Activated CD4-positive, alpha-beta T cell treated with anti-CD3 and anti-CD28 coated beads, Interleukin-2, amount 10 ng/mL, durations not matched to agents 7 days and 5 days (primary cell): ENCODE results near the gene TNFRSF1B. TPM values are rescaled to one million over a fixed set of nuclear protein-coding genes. Genes with fewer than 3 reads are reported as not detected.
A peak's percentile ranks its signal among the peaks of the same experiment; 100 is the strongest.

Experiments used
- CTCF ChIA-PET: fragments of 350-600 bp; sonication (Branson Sonifier 250); formaldehyde crosslinking; loops from one replicate; lab custom pipeline; 2021; ENCODE audit warnings: antibody characterized with exemption; lab: Charles Lee
- POLR2A ChIA-PET: fragments of 350-600 bp; sonication (Branson Sonifier 250); formaldehyde crosslinking; loops from one replicate; lab custom pipeline; 2021; ENCODE audit warnings: antibody characterized with exemption; lab: Charles Lee
- DNase-seq: peaks from one replicate; pipeline ENCODE4 v3.0.0-alpha.2; 2020
- H3K27ac Mint-ChIP-seq: one replicate; pipeline ENCODE4 v1.8.0; 2021; ENCODE audit warnings: mild to moderate bottlenecking, moderate library complexity, mixed read lengths
- H3K27me3 Mint-ChIP-seq: one replicate; pipeline ENCODE4 v1.8.0; 2021; ENCODE audit warnings: mixed read lengths
- H3K36me3 Mint-ChIP-seq: one replicate; pipeline ENCODE4 v1.8.0; 2021; ENCODE audit warnings: low read depth, mixed read lengths
- H3K4me1 Mint-ChIP-seq: one replicate; pipeline ENCODE4 v1.8.0; 2021; ENCODE audit warnings: mixed read lengths
- H3K4me3 Mint-ChIP-seq: one replicate; pipeline ENCODE4 v1.8.0; 2021; ENCODE audit warnings: mild to moderate bottlenecking, moderate library complexity, mixed read lengths
- H3K9me3 Mint-ChIP-seq: one replicate; pipeline ENCODE4 v1.8.0; 2021; ENCODE audit warnings: mixed read lengths
- total RNA-seq, 2 experiments: library from RNA; stranded (reverse); gene quantifications; one replicate each; pipeline ENCODE4 v1.2.3, GENCODE V29; 2021

TNFRSF1B gene
- total RNA-seq, 2 experiments from 2014 or later, result 167 to 190 TPM

DNA sequence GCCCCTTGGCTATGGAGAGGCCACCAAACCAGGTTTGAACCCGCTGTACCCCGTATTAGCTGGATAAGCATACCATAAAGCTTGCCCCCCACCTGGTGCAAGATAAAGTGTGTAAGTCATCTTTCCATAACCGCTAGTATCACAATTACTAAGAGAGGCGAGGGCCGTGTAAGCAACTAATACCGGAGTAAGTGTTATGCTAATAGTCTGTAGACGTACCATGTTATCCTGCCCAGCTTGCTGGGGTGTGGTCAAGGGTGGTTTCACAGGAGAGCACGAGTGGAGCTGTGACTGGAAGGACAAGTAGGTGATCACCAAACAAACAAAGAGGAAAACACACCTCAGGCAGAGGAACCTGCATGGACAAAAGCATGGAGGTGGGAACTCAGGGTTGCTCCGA, 3.6 kb upstream of the TNFRSF1B start:
- CTCF ChIA-PET, result interaction anchor here (2.1 kb wide), 2 partner anchors 10 to 13 kb away, joined by 5 to 18 read pairs; no protein-coding TSS in a partner anchor
- POLR2A ChIA-PET, result no interaction called here
- H3K4me1 Mint-ChIP-seq, result peaks cover 78% of the 10 kb centered on the region

DNA sequence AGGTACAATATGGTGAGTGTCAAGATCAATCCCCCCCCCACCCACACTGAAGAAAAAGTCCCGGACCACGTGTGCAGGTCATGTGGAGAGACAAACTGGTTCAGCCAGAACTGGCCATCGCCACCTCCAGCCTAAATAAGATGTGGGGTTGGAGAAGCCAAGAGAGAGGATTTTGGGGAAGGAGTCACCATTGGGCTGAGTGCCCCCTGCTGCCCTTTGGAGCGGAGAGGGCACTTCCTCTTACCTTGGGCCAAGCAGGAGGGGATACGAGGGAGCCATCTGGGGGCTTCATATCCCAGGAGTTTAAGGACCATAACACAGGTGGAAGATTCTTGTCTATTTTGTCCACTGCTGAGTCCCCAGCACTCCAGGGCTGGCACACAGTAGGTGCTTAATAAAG, 2.6 kb upstream of the TNFRSF1B start:
- peaks cover 79% of the 10 kb centered on the region for H3K4me1 Mint-ChIP-seq
- H3K27me3 Mint-ChIP-seq, result no peaks in the 10 kb centered on the region
- POLR2A ChIA-PET, result no interaction called here
- peaks cover 2% of the 10 kb centered on the region for H3K9me3 Mint-ChIP-seq
- H3K27ac Mint-ChIP-seq, result peak overlapping the region; percentile 95
- no peak for DNase-seq
- CTCF ChIA-PET, result interaction anchor here (1.2 kb wide), 1 partner anchor 16 kb away, joined by 5 read pairs; no protein-coding TSS in a partner anchor
- H3K4me3 Mint-ChIP-seq, result no peak overlapping the region
- peaks cover 18% of the 10 kb centered on the region for H3K36me3 Mint-ChIP-seq

More for the DNA sequence above, 3.6 kb upstream of the TNFRSF1B start:
- Mint-ChIP-seq H3K9me3 (peaks cover 2% of the 10 kb centered on the region), H3K27me3 (no peaks in the 10 kb centered on the region), H3K27ac (peak overlapping the region; percentile 95), H3K4me3 (no peak overlapping the region), H3K36me3 (peaks cover 9% of the 10 kb centered on the region)
- no peak for DNase-seq

- H3K27me3 Mint-ChIP-seq, result no peaks in the 10 kb centered on the region
- H3K4me3 Mint-ChIP-seq, result no peak overlapping the region
- peaks cover 83% of the 10 kb centered on the region for H3K4me1 Mint-ChIP-seq
- ChIA-PET POLR2A (no interaction called here), CTCF (interaction anchor here (0.6 to 1.9 kb wide), 3 partner anchors 8 to 44 kb away, joined by 3 to 6 read pairs (median 5); no protein-coding TSS in a partner anchor)
- H3K36me3 Mint-ChIP-seq, result peaks cover 24% of the 10 kb centered on the region
- no peaks in the 10 kb centered on the region for H3K9me3 Mint-ChIP-seq
- no peak overlapping the region for H3K27ac Mint-ChIP-seq
- DNase-seq, result no peak
Measured at GRCh38 chr1:12165342-12165741, 1.4 kb upstream of the TNFRSF1B start.

DNA sequence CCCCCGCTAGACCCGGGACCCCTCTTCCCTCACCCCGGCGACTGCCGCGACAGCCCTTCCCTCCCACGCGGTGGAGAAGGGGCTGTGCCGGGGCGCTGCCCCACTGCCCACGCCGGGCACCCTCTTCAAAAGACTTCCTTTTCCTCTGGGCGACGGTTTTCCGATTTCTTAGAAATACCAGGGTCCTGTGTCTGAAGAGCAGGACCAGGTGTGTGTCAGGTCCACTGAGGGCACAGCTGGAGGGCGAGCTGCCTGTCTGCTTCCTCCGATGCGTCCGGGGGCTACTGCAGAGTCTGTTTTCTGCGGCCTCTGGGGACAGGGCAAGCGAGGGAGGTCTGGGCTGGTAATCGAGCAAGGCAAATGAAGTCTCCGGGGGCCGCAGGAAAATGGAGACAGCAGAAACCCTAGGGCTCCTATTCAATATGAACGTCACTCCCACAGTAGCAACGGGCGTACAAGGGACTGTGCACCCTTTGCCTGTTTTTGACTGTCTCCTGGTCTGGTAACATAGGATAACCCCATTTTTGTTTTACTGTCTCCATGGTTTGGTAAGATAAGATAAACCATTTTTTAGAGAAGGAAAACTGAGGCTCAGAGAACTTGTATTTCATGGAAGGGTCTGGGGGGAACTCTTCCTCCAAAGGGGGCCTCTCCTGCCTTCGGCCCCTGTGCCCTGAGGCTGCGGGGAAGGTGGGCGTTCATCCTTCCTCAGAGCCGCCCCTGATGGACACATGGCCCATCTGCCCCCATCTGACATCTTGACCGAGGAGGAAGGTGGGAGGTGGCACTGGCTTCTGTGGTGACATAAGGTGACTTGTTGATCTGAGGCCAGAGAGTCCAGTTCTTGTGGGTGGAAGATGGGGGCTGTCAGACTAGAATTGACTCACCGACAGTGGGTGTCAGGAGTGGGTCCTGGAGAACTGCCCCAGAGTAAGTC, 970 bp downstream of the TNFRSF1B start:
- DNase-seq, result no peak

GRCh38 chr1:12168451-12169160, 1.8 kb downstream of the TNFRSF1B start:
- CTCF ChIA-PET, result interaction anchor here (1.4 to 3.0 kb wide), 2 partner anchors 9 to 17 kb away, joined by 3 to 15 read pairs; no protein-coding TSS in a partner anchor
- peaks cover 79% of the 10 kb centered on the region for H3K4me1 Mint-ChIP-seq
- peak overlapping the region; percentile 99 for H3K4me3 Mint-ChIP-seq
- H3K9me3 Mint-ChIP-seq, result no peaks in the 10 kb centered on the region
- H3K27ac Mint-ChIP-seq, result peak overlapping the region; percentile 95
- POLR2A ChIA-PET, result no interaction called here
- H3K36me3 Mint-ChIP-seq, result peaks cover 42% of the 10 kb centered on the region
- no peaks in the 10 kb centered on the region for H3K27me3 Mint-ChIP-seq
- DNase-seq, result no peak

More for the DNA sequence above, 970 bp downstream of the TNFRSF1B start:
- H3K27me3 Mint-ChIP-seq, result no peaks in the 10 kb centered on the region
- H3K9me3 Mint-ChIP-seq, result no peaks in the 10 kb centered on the region
- peaks cover 79% of the 10 kb centered on the region for H3K4me1 Mint-ChIP-seq
- peak overlapping the region; percentile 95 for H3K27ac Mint-ChIP-seq
- peaks cover 41% of the 10 kb centered on the region for H3K36me3 Mint-ChIP-seq
- peak overlapping the region; percentile 99 for H3K4me3 Mint-ChIP-seq
- ChIA-PET POLR2A (no interaction called here), CTCF (interaction anchor here (3.0 kb wide), 1 partner anchor 10 kb away, joined by 15 read pairs; no protein-coding TSS in a partner anchor)

GRCh38 chr1:12169442-12170135, 2.8 kb downstream of the TNFRSF1B start:
- peak overlapping the region; percentile 99 for H3K4me3 Mint-ChIP-seq
- no peak for DNase-seq
- H3K4me1 Mint-ChIP-seq, result peaks cover 80% of the 10 kb centered on the region
- no peaks in the 10 kb centered on the region for H3K9me3 Mint-ChIP-seq
- H3K27me3 Mint-ChIP-seq, result no peaks in the 10 kb centered on the region
- H3K36me3 Mint-ChIP-seq, result peaks cover 44% of the 10 kb centered on the region
- CTCF ChIA-PET, result interaction anchor here (1.4 to 3.0 kb wide), 3 partner anchors 8 to 18 kb away, joined by 3 to 15 read pairs (median 5); no protein-coding TSS in a partner anchor
- POLR2A ChIA-PET, result no interaction called here
- peak overlapping the region; percentile 78 for H3K27ac Mint-ChIP-seq

GRCh38 chr1:12170263-12170671, 3.5 kb downstream of the TNFRSF1B start:
- H3K9me3 Mint-ChIP-seq, result no peaks in the 10 kb centered on the region
- H3K36me3 Mint-ChIP-seq, result peaks cover 46% of the 10 kb centered on the region
- no peak for DNase-seq
- H3K27ac Mint-ChIP-seq, result peak overlapping the region; percentile 78
- CTCF ChIA-PET, result interaction anchor here (0.6 to 1.4 kb wide), 3 partner anchors 13 to 28 kb away, joined by 3 to 5 read pairs (median 3); no protein-coding TSS in a partner anchor
- no peaks in the 10 kb centered on the region for H3K27me3 Mint-ChIP-seq
- POLR2A ChIA-PET, result no interaction called here
- peak overlapping the region; percentile 99 for H3K4me3 Mint-ChIP-seq
- H3K4me1 Mint-ChIP-seq, result peaks cover 81% of the 10 kb centered on the region

DNA sequence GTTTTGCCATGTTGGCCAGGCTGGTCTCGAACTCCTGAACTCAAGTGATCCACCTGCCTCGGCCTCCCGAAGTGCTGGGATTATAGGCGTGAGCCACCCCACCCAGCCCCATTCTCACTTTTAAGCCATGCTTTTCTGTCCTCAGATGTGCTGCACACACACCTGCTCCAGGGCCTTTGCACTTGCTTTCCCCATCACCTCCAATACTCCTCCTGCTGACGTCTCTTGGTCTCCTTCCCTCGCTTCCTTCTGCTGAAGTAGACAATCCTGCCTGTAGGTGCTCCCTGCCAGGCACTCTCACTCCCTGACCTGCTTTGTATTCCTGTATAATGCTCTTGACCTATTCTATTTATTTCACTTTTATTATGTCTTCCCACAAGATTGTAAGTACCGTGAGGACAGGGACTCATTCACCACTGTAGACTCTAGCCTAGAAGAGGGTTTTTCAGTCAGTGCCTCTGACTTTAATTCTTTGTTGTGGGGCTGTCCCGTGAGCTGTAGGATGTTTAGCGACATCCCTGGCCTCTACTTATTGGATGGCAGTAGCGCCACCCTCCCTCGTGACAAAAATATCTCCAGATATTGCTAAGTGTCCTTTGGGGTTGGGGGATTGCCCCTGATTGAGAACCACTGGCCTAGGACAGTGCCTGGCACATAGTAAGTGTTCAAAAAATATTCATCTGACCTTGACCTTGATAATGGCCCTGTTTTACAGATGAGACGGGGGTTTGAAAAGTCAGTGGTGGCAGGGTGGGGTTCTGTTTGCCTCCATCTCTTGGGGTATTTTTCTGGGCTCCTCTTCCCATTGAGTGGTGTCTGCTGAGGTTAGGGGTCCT, 4.6 kb downstream of the TNFRSF1B start:
- H3K27ac Mint-ChIP-seq, result peak overlapping the region; percentile 97
- no peaks in the 10 kb centered on the region for H3K27me3 Mint-ChIP-seq
- CTCF ChIA-PET, result interaction anchor here (0.6 to 1.7 kb wide), 4 partner anchors 10 to 29 kb away, joined by 3 to 6 read pairs (median 4); no protein-coding TSS in a partner anchor
- POLR2A ChIA-PET, result no interaction called here
- H3K36me3 Mint-ChIP-seq, result peaks cover 55% of the 10 kb centered on the region
- peaks cover 87% of the 10 kb centered on the region for H3K4me1 Mint-ChIP-seq
- no peak for DNase-seq
- H3K4me3 Mint-ChIP-seq, result peak overlapping the region; percentile 64
- H3K9me3 Mint-ChIP-seq, result no peaks in the 10 kb centered on the region

GRCh38 chr1:12172042-12172851, 5.5 kb downstream of the TNFRSF1B start:
- H3K4me1 Mint-ChIP-seq, result peaks cover 91% of the 10 kb centered on the region
- ChIA-PET CTCF (interaction anchor here (1.7 kb wide), 1 partner anchor 10 kb away, joined by 6 read pairs; no protein-coding TSS in a partner anchor), POLR2A (no interaction called here)
- no peaks in the 10 kb centered on the region for H3K27me3 Mint-ChIP-seq
- H3K36me3 Mint-ChIP-seq, result peaks cover 61% of the 10 kb centered on the region
- peak overlapping the region; percentile 64 for H3K4me3 Mint-ChIP-seq
- no peak for DNase-seq
- H3K27ac Mint-ChIP-seq, result peak overlapping the region; percentile 97
- no peaks in the 10 kb centered on the region for H3K9me3 Mint-ChIP-seq

GRCh38 chr1:12173041-12173509, 6.3 kb downstream of the TNFRSF1B start:
- Mint-ChIP-seq H3K4me3 (peak overlapping the region; percentile 72), H3K4me1 (peaks cover 93% of the 10 kb centered on the region), H3K36me3 (peaks cover 56% of the 10 kb centered on the region), H3K9me3 (no peaks in the 10 kb centered on the region), H3K27ac (peak overlapping the region; percentile 97), H3K27me3 (no peaks in the 10 kb centered on the region)
- POLR2A ChIA-PET, result no interaction called here
- no peak for DNase-seq
- CTCF ChIA-PET, result interaction anchor here (0.8 to 1.7 kb wide), 3 partner anchors 11 to 48 kb away, joined by 3 to 5 read pairs (median 5); no protein-coding TSS in a partner anchor
